Ectodermal cell (in vitro differentiated cells): ENCODE measurements around the gene LCE3D.

Experiments
- H3K27ac ChIP-seq: 2 replicates; pipeline ENCODE4 v1.7.0; 2013; ENCODE audit warnings: mild to moderate bottlenecking, low read depth, low read length; ENCODE audit not compliant: insufficient read depth, poor library complexity, severe bottlenecking
- H3K27me3 ChIP-seq: 2 replicates; pipeline ENCODE4 v1.7.0; 2013; ENCODE audit warnings: mild to moderate bottlenecking, low read length; ENCODE audit not compliant: insufficient read depth, control insufficient read depth, poor library complexity, severe bottlenecking
- H3K36me3 ChIP-seq: one replicate; pipeline ENCODE4 v1.7.0; 2013; ENCODE audit warnings: low read length; ENCODE audit not compliant: control insufficient read depth, insufficient read depth
- H3K4me1 ChIP-seq: one replicate; pipeline ENCODE4 v1.7.0; 2013; ENCODE audit warnings: low read length; ENCODE audit not compliant: control insufficient read depth, insufficient read depth
- H3K4me3 ChIP-seq: 2 replicates; pipeline ENCODE4 v1.7.0; 2013; ENCODE audit warnings: low read depth, low read length, control low read depth; ENCODE audit not compliant: insufficient read depth
- H3K9me3 ChIP-seq: 2 replicates; pipeline ENCODE4 v1.7.0; 2013; ENCODE audit warnings: mild to moderate bottlenecking, low read length, moderate library complexity; ENCODE audit not compliant: control insufficient read depth
- WGBS, 2 experiments: methylation state at CpG; one replicate each; pipeline ENCODE4 v1.1.7; 2013; ENCODE audit warnings: missing lambda C conversion rate in 2 of 2; 5-methylcytosine and 5-hydroxymethylcytosine counted together

Gene LCE3D

DNA sequence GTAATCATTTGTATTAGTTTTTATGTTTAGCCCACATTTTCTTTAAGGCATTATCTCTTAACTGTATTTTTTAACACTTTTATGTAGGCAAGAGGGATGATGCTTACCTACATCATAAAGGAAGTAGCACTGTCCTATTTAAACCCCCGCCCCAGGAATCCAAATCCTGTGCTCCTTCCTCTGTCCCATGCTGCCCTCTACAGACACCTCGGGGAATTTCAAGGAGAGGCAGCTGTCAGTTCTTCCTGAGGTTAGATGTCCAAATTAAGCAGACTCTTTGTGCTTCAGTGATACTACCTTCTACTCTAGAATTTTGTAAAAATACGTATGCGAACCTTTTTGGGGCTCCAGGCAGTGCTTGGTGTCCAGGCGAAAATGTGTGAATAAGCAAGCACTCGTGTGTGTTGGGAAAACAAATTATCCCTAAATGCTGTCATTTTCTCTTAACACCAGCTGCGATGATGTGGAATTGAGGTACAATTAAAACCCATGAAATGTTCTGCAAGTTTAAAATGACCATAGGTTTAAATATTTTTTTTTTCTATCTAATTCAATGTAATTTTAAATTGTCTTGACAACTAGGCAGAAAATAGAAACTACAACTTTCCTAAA lies 46.9 kb downstream of the LCE3D start:
- Histone ChIP-seq H3K4me1 (no peaks in the 10 kb centered on the region), H3K4me3 (no peak overlapping the region), H3K27ac (no peak overlapping the region), H3K27me3 (no peaks in the 10 kb centered on the region), H3K36me3 (no peaks in the 10 kb centered on the region), H3K9me3 (peaks cover 22% of the 10 kb centered on the region)
- WGBS, 2 experiments, result 58 to 71% methylated on average over 6 to 7 of the region's 7 CpGs
